Measurements from ENCODE around the gene CD84.

CD84 gene

DNA sequence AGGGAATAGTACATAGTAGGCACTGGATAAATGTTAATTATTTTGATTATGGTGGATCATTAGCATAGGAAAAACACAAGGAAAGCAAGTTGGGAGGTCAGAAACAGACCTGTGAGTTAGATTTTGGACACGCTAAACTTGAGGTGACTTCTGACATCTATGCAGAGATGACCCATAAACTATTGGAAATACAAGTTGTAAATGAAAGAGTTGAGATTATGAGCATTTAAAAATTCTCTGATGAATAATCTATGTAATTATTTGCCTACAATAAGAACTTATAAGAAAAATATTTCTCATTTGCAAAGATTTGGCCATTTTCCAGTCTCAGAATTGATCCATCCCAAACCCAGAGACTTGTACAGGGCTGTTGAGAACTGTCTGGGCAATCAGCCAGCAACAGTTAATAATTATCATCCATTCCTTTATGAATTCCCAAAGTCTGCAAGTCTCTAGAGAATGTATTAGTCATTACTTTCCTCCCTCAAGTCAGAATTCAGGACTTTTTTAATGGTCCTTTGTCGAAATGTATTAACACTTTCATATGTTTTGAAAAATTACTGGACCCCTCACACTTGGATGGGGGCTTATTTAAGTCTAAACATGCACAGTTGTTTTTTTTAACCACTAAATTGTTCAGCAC, 36.9 kb downstream of the CD84 start:
- no peak for TF ChIP-seq MYC (IDR thresholded peaks at IDR 0.05; ENCODE audit: low read depth, low read length)
- TF ChIP-seq, protein P1, sequence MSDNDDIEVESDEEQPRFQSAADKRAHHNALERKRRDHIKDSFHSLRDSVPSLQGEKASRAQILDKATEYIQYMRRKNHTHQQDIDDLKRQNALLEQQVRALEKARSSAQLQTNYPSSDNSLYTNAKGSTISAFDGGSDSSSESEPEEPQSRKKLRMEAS (IDR thresholded peaks at IDR 0.05; ENCODE audit: low read depth, low read length): no peak
- TF ChIP-seq, protein P2, sequence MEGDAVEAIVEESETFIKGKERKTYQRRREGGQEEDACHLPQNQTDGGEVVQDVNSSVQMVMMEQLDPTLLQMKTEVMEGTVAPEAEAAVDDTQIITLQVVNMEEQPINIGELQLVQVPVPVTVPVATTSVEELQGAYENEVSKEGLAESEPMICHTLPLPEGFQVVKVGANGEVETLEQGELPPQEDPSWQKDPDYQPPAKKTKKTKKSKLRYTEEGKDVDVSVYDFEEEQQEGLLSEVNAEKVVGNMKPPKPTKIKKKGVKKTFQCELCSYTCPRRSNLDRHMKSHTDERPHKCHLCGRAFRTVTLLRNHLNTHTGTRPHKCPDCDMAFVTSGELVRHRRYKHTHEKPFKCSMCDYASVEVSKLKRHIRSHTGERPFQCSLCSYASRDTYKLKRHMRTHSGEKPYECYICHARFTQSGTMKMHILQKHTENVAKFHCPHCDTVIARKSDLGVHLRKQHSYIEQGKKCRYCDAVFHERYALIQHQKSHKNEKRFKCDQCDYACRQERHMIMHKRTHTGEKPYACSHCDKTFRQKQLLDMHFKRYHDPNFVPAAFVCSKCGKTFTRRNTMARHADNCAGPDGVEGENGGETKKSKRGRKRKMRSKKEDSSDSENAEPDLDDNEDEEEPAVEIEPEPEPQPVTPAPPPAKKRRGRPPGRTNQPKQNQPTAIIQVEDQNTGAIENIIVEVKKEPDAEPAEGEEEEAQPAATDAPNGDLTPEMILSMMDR (IDR thresholded peaks at IDR 0.05; ENCODE audit: low read depth, low read length): no peak
- no peak for TF ChIP-seq POLR2A (IDR thresholded peaks at IDR 0.05; ENCODE audit: extremely low read depth, insufficient read length)
- no peak overlapping the region for H3K4me3 ChIP-seq (ENCODE audit: low read depth, low read length)
- no peak for DNase-seq (ENCODE audit: low read depth)

DNA sequence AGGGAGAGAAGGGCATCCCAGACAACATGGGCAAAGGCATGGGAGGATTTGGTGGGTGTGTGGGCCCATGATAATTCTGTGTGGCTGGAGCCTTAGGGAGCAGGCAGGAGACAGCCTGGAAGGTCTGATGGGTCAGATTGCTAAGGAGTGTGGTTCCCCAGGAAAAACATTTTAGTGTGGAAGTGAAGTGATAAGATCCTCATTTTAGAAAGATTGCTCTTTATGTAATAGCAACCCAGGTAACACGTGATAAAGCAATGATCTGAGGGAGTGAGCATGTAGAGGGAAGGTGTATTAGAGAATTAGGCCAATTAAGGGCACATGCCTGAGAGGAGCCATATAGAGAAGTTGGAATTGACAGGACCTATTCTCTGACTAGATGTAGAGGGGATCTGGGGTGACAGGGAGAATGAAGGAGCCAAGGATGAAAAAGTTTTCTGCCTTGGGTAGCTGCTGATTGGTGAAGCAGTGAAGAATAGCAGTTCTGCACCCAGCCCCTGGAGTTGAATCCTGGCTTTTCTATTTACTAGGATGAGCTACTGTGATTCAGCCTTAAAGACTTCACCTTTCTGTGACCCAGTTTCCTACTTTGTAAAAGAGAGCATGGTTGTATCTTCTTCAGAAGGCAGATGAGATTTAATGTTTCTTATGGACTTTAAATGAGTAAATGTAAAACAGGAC, 37.5 kb downstream of the CD84 start:
- H3K4me3 ChIP-seq (ENCODE audit: low read depth, low read length): no peak overlapping the region
- no peak for DNase-seq (ENCODE audit: low read depth)
- TF ChIP-seq, protein P1 (IDR thresholded peaks at IDR 0.05; ENCODE audit: low read depth, low read length): no peak
- TF ChIP-seq, protein P2 (IDR thresholded peaks at IDR 0.05; ENCODE audit: low read depth, low read length): no peak
- TF ChIP-seq POLR2A (IDR thresholded peaks at IDR 0.05; ENCODE audit: extremely low read depth, insufficient read length) (no peak), MYC (IDR thresholded peaks at IDR 0.05; ENCODE audit: low read depth, low read length) (no peak)

DNA sequence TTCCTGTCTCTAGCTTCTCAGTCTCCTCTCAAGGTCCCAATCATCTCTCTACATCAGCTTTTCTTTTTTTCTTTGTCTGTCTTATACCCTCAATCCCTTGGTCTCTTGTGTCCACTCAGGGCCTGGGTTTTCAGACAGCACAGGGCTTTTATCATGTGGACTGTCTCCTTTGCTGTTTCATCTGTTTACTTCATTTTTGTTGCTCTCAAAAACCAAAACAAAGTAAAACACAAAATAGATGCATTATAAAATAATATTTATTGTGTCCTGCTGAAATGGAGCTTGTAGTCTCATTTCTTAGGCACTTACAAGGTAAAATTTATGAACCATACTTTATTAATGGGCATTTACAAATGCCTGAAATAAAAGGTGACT, 38.5 kb downstream of the CD84 start:
- H3K4me3 ChIP-seq (ENCODE audit: low read depth, low read length): peak overlapping the region; percentile 4
- DNase-seq (ENCODE audit: low read depth): no peak
- TF ChIP-seq, protein P1 (IDR thresholded peaks at IDR 0.05; ENCODE audit: low read depth, low read length): no peak
- TF ChIP-seq POLR2A (IDR thresholded peaks at IDR 0.05; ENCODE audit: extremely low read depth, insufficient read length): no peak
- TF ChIP-seq MYC (IDR thresholded peaks at IDR 0.05; ENCODE audit: low read depth, low read length): no peak
- TF ChIP-seq, protein P2 (IDR thresholded peaks at IDR 0.05; ENCODE audit: low read depth, low read length): no peak

DNA sequence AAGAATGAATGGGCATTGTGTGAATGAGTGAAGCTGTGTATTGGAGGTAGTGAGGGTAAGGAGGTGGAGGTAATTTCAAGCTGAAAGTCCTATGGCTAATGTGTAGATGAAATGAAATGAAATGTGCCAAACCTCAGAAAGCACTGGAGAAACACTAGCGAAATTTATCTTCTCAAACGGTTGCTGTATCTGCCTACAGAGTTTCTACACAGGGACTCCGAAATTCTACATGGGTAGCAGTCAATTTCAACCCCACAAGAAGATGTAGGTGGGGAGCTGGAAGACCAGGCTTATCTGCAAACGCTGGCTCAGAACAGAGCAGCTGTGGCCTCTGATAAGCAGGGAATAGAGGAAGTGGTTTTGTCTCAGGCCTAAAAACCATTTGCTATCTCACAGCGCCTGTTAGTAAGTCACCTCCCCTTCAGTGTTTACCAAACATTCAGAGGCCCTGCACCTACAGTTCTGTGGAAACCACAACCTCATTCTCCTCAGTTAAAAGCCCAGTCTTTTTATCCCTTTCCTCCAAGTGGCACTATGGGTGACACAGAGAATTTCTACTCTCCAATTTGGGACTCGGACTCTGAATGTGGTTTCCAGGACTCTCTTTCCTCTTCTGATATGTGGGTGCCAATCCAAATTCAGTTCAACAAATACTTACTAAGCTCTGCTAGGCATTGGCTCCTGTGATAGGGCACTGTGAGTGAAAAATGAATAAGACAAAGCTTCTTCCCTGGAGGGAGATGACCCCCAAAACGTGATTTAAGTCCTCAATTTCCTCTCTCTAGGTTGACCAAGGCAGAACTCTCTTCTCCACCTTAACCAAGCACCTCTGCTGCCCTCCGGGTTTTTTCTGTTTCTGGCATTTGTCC, 39.1 kb downstream of the CD84 start:
- H3K4me3 ChIP-seq (ENCODE audit: low read depth, low read length): peak overlapping the region; percentile 26

DNA sequence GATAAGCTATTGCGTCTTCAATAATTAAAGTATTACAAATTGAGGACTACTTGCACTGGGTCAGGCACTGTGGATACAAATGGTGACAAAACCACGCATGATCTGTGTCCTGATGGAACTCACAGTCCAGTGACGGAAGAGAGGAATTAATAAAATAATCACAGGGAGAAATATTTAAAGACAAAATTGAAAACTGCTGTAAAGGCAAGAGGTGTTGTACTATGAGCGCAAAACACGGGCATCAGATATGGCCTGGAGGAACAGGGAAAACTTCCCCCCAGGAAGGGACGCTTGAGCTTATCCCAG, 39.7 kb downstream of the CD84 start:
- H3K4me3 ChIP-seq (ENCODE audit: low read depth, low read length): peak overlapping the region; percentile 26
- TF ChIP-seq, protein P1 (IDR thresholded peaks at IDR 0.05; ENCODE audit: low read depth, low read length): no peak
- TF ChIP-seq, protein P2 (IDR thresholded peaks at IDR 0.05; ENCODE audit: low read depth, low read length): no peak
- no peak for TF ChIP-seq MYC (IDR thresholded peaks at IDR 0.05; ENCODE audit: low read depth, low read length)
- no peak for DNase-seq (ENCODE audit: low read depth)

More for the DNA sequence above, 39.1 kb downstream of the CD84 start:
- TF ChIP-seq MYC (IDR thresholded peaks at IDR 0.05; ENCODE audit: low read depth, low read length) (peak; percentile 79), POLR2A (IDR thresholded peaks at IDR 0.05; ENCODE audit: extremely low read depth, insufficient read length) (peak; percentile 18)
- TF ChIP-seq, protein P1 (IDR thresholded peaks at IDR 0.05; ENCODE audit: low read depth, low read length): peak; percentile 52; the same call in 1 of the 2 replicates
- TF ChIP-seq, protein P2 (IDR thresholded peaks at IDR 0.05; ENCODE audit: low read depth, low read length): no peak
- peak; percentile 99 for DNase-seq (ENCODE audit: low read depth)
